Activated CD4-positive, alpha-beta T cell treated with anti-CD3 and anti-CD28 coated beads, Interleukin-2, amount 10 ng/mL, durations not matched to agents 24 days and 14 days (primary cell): ENCODE results near the gene TSPAN18. TPM values are rescaled to one million over a fixed set of nuclear protein-coding genes. Genes with fewer than 3 reads are reported as not detected.
A peak's percentile ranks its signal among the peaks of the same experiment; 100 is the strongest.

Experiments used
- DNase-seq: peaks from one replicate; pipeline ENCODE4 v3.0.0; 2022
- H3K27ac Mint-ChIP-seq: one replicate; pipeline ENCODE4 v1.8.0; 2022; ENCODE audit warnings: mild to moderate bottlenecking, mixed read lengths
- H3K27me3 Mint-ChIP-seq: one replicate; pipeline ENCODE4 v1.8.0; 2022; ENCODE audit warnings: mixed read lengths
- H3K36me3 Mint-ChIP-seq: one replicate; pipeline ENCODE4 v1.8.0; 2022; ENCODE audit warnings: low read depth, mild to moderate bottlenecking, mixed read lengths
- H3K4me1 Mint-ChIP-seq: one replicate; pipeline ENCODE4 v1.8.0; 2021; ENCODE audit warnings: mixed read lengths
- H3K4me3 Mint-ChIP-seq: one replicate; pipeline ENCODE4 v1.8.0; 2022; ENCODE audit warnings: mild to moderate bottlenecking, moderate library complexity, mixed read lengths
- H3K9me3 Mint-ChIP-seq: one replicate; pipeline ENCODE4 v1.8.0; 2021; ENCODE audit warnings: mixed read lengths
- intact Hi-C: fragments of 100-400 bp; cut with micrococcal nuclease; formaldehyde crosslinking; loops from one replicate; pipeline ENCODE4 v1.15.1; 2023
- total RNA-seq: library from RNA; stranded (reverse); gene quantifications from 2 replicates; pipeline ENCODE4 v1.2.3, GENCODE V29; 2022

TSPAN18 gene, protein sequence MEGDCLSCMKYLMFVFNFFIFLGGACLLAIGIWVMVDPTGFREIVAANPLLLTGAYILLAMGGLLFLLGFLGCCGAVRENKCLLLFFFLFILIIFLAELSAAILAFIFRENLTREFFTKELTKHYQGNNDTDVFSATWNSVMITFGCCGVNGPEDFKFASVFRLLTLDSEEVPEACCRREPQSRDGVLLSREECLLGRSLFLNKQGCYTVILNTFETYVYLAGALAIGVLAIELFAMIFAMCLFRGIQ
- 1.4 and 1.5 TPM in 2 replicates for total RNA-seq

DNA sequence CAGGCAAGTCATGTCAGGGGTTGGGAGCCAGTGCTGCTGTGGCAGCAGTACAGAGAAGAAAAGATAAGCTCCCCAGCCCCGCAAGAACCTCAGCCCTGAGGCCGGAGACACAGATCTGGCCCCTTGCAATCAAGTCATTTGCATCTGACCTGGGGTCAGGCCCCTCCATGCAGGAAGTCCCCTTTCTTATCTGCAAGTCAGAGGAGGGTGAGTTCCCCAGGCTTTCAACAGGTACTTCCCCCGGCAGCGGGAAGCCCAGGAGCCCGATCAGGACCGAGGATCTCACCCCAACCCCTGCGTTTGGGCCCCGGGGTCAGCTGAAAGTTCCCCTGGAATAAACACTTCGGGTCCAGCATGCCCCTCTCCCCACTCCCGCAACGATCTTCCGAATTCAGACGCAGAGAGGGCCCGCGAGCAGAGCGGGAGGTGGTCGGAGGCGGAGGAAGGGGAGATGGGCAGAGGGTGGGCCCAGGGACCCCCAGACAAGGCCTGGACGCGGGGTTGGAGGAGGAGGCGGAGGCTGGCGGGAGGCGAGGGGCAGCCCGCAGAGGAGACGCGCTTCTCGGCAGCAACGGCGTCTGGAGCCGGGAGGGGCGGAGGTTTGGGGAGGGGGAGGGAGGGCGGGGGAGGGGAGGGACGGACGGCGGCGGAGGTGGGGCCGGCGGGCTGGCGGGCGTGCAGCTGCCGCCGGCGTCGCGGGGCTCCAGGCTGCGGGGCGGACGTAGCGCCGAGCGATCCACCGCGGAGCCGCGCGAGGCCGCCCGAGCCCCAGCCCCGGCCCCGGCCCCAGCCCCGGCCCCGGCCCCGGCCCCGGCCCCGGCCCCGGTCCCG is at the start of gene TSPAN18:
TSPAN18 (plus strand) TSS at position 680 of the 831 bp plus-strand sequence. CDS start 179,455 bp downstream, outside the sequence.
- intact Hi-C loops: loop anchor here (1.0 to 10.0 kb wide), 5 partner anchors 51 to 185 kb away; partner anchors contain the start of gene CD82
- no peaks in the 10 kb centered on the region for H3K36me3 Mint-ChIP-seq
- H3K4me3 Mint-ChIP-seq: peak within 1 kb of the TSS; percentile 87
- DNase-seq: peak; percentile 76
- peaks cover 38% of the 10 kb centered on the region for H3K4me1 Mint-ChIP-seq
- H3K27ac Mint-ChIP-seq: peak within 1 kb of the TSS; percentile 76
- peaks cover 41% of the 10 kb centered on the region for H3K27me3 Mint-ChIP-seq
- H3K9me3 Mint-ChIP-seq: no peaks in the 10 kb centered on the region

DNA sequence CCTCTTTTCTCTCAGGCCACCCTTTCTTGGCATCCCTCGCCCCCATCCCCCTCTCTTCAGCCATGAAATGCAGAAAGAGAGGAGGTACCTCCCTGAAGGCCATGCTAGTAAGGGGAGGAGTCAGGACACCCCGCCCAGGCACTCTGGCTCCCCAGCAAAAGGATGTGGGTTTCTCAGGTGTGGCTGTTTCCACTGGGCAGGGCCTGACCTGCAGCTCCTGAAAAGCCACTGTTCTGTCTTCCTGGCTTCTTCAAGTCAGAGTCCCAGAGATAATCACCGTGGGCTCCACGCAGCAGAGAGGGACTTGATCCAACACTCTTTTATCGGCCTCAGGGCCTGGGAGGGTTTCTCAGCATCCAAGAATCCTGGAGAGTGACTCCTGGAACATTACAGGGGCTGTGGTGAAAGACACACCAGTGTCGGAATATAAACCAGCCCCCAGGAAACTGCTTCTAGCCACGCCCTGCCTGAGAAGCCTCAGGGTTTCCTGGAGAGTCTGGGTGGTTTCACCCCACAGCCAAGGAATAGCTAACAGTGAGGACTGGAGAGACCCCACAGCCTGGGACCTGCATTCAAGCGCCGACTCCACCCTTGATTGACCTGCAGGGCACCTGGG is 45.7 kb upstream of the TSPAN18 start:
- Mint-ChIP-seq H3K36me3 (no peaks in the 10 kb centered on the region), H3K9me3 (peaks cover 9% of the 10 kb centered on the region), H3K4me1 (peaks cover 43% of the 10 kb centered on the region), H3K27ac (peak overlapping the region; percentile 80), H3K4me3 (peak overlapping the region; percentile 79), H3K27me3 (peaks cover 3% of the 10 kb centered on the region)
- intact Hi-C loops: loop anchor here (10.0 kb wide), 1 partner anchor 46 kb away; no protein-coding TSS in a partner anchor
- DNase-seq: peak; percentile 94

DNA sequence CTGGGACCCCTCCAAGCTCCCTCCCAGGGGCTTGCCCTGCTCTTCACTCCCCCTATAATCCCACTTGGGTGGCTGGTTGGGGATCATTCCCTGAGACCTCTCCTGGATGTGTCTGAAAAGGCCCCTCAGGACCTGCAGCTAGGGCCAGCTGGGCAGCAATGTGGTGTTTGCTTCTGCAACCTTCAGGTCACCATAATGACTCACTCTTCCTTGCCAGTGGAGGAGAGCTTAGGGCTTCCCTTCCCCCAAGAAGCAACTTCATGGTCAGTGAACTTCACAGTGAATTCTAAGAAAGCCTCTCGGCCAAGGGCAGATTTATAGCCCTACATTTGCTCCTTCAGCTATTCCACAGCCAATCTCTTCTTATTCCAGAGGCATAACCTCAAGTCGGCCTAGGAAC is 45.1 kb upstream of the TSPAN18 start:
- H3K27ac Mint-ChIP-seq: peak overlapping the region; percentile 69
- peak overlapping the region; percentile 79 for H3K4me3 Mint-ChIP-seq
- no peaks in the 10 kb centered on the region for H3K36me3 Mint-ChIP-seq
- intact Hi-C loops: loop anchor here (10.0 kb wide), 1 partner anchor 47 kb away; no protein-coding TSS in a partner anchor
- H3K9me3 Mint-ChIP-seq: peaks cover 9% of the 10 kb centered on the region
- H3K27me3 Mint-ChIP-seq: peaks cover 3% of the 10 kb centered on the region
- no peak for DNase-seq
- H3K4me1 Mint-ChIP-seq: peaks cover 47% of the 10 kb centered on the region

DNA sequence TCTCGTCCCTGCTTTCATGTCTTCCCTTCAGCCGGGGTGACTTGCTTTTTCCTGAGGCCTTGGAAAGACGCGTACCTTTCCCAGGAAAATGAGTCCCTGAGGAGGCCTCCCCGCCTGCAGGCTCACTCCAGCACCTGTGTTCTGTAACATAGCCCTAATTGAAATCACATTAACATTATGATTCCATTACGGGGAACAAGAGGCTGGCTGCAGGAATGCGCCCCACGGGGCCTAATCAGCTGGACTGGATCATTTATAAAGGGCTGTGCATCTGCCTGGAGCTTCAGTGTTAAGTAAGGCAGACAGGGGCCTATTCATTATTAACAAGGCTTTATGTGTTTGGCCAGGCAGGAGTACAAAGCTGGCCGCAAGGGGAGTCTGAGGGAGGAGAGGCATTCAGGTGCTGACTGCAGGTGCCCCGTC is 41.9 kb upstream of the TSPAN18 start:
- H3K4me3 Mint-ChIP-seq: no peak overlapping the region
- H3K36me3 Mint-ChIP-seq: no peaks in the 10 kb centered on the region
- no peak for DNase-seq
- H3K27ac Mint-ChIP-seq: no peak overlapping the region
- H3K9me3 Mint-ChIP-seq: peaks cover 14% of the 10 kb centered on the region
- intact Hi-C loops: loop anchor here (10.0 kb wide), 1 partner anchor 50 kb away; no protein-coding TSS in a partner anchor
- no peaks in the 10 kb centered on the region for H3K27me3 Mint-ChIP-seq
- H3K4me1 Mint-ChIP-seq: peaks cover 51% of the 10 kb centered on the region

DNA sequence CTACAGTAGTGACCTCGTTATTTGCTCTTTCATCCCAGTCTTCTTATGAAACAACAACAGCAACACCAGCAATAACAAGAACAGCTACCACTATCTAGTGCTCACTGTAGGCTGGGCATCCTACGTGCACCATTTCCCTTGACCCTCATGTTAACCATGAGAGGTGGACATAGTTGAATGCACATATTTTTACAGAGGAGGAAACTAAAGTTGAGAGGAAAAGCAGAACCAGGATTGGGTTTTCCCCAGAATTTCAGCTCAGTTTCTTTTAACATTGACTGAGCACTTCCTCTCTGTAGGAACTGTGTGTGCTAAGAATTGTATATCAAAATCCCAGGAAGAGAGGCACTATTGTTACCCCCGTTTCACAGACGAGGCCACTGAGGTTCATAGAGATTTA is 39.4 kb upstream of the TSPAN18 start:
- H3K9me3 Mint-ChIP-seq: peaks cover 10% of the 10 kb centered on the region
- no peak overlapping the region for H3K27ac Mint-ChIP-seq
- peaks cover 28% of the 10 kb centered on the region for H3K4me1 Mint-ChIP-seq
- DNase-seq: no peak
- no peaks in the 10 kb centered on the region for H3K27me3 Mint-ChIP-seq
- intact Hi-C loops: loop anchor here (10.0 kb wide), 1 partner anchor 53 kb away; no protein-coding TSS in a partner anchor
- no peaks in the 10 kb centered on the region for H3K36me3 Mint-ChIP-seq
- no peak overlapping the region for H3K4me3 Mint-ChIP-seq

DNA sequence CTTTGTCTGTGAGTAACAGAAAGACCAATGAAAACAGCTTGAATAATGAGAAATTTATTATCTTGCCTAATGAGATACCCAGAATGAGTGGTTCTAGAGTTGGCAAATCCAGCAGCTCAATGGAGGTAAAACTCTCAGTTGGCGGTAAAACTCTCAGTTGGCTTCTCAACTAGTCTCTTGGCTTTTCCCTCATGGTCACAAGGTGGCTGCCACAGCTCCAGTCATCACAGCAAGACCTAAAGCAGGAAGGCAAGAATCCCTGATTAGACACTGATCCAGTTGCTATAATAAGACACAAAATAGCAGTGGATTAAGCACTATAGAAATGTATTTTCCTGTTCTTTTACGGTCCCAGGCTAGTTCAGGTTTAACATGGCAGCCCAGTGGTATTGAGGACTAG is 37.5 kb upstream of the TSPAN18 start:
- H3K27me3 Mint-ChIP-seq: no peaks in the 10 kb centered on the region
- H3K4me3 Mint-ChIP-seq: no peak overlapping the region
- no peaks in the 10 kb centered on the region for H3K36me3 Mint-ChIP-seq
- peaks cover 19% of the 10 kb centered on the region for H3K4me1 Mint-ChIP-seq
- H3K27ac Mint-ChIP-seq: no peak overlapping the region
- H3K9me3 Mint-ChIP-seq: peaks cover 5% of the 10 kb centered on the region
- intact Hi-C loops: loop anchor here (10.0 kb wide), 1 partner anchor 54 kb away; no protein-coding TSS in a partner anchor
- no peak for DNase-seq

DNA sequence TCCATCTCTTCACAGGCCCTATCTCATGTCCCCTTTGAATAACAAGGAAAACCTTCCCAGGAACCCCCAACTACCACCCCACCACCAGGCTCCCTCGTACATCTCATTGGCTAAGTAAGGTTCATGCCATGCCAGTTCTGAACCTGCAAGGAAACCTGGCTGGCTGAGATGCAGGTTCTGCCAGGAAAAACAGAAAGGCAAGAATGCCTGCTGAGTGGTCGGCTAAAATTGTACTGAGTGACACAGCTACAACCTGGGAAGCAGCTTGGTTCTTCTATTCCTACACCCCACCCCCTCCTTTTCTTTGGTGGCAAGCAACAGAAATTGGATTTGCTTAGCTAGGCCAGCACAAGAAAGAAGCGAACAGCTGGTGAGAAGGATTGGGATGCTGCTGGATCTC is 36.1 kb upstream of the TSPAN18 start:
- intact Hi-C loops: no loop called here
- H3K27ac Mint-ChIP-seq: no peak overlapping the region
- no peaks in the 10 kb centered on the region for H3K36me3 Mint-ChIP-seq
- no peak overlapping the region for H3K4me3 Mint-ChIP-seq
- DNase-seq: no peak
- peaks cover 5% of the 10 kb centered on the region for H3K9me3 Mint-ChIP-seq
- H3K27me3 Mint-ChIP-seq: no peaks in the 10 kb centered on the region
- peaks cover 22% of the 10 kb centered on the region for H3K4me1 Mint-ChIP-seq

DNA sequence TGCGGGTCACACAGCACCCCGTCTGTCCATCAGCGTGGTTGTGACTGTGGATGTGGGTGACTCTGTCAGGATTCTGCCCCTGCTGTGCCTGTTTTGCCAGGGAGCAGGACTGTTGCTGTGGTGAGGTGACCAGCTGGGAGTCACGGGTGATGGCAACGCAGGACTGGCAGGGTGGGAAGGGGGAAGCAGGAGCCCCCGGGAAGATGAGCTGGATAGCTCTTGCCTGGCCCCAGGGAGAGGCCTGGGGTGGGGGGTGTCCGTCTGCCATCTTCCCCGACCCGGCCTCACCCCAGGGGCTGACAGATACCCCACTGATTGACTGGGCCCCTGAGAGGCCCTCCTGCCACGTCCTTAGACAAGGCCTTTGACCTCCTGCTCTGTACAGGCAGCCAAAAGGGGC is 34.3 kb upstream of the TSPAN18 start:
- Mint-ChIP-seq H3K27me3 (no peaks in the 10 kb centered on the region), H3K36me3 (no peaks in the 10 kb centered on the region), H3K4me3 (no peak overlapping the region), H3K9me3 (peaks cover 5% of the 10 kb centered on the region), H3K4me1 (peaks cover 10% of the 10 kb centered on the region), H3K27ac (no peak overlapping the region)
- no peak for DNase-seq
- intact Hi-C loops: no loop called here

DNA sequence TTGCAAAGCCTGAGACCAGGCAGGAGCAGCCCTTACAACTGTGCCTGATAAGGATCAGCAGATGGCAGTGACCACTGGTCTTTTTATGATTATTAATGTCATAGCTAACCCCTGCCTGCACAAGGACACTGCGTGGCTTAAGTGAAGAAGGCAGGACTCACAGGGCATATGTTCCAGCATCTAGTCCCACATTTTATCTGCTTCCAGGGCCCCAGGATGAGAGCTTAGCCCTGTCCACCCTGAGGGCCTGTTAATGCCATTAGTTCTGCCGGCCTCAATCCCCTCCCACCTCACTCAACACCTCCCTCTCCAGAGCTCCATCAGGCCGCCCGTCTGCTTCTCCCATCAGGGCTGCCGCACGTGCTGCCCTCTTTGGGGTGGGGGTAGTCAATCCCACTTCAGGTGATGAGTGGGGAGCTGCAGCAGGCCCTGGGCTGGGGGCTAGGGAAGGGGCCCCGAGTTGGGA is 33.1 kb upstream of the TSPAN18 start:
- Mint-ChIP-seq H3K4me1 (peaks cover 3% of the 10 kb centered on the region), H3K27ac (no peak overlapping the region), H3K27me3 (no peaks in the 10 kb centered on the region), H3K4me3 (no peak overlapping the region), H3K36me3 (no peaks in the 10 kb centered on the region), H3K9me3 (peaks cover 5% of the 10 kb centered on the region)
- intact Hi-C loops: no loop called here
- no peak for DNase-seq

DNA sequence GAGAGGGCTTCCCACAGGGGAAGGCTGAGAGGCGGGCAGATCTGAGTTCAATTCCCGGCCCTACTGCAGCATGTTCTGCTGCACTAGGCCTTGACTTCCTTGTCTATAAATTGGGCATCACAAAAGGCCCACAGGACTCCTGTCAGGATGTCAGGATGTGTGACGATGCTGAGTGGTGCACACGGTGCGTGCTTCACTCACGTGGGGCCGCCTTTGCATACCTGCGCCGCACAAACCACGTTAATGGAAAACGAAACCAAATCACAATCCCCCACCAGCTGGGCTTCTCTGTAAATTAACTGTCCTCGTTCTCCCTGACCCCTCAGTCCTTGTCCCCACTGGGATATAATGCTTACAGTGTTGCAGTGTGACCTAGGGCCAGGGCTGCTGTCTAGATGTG is 32.3 kb upstream of the TSPAN18 start:
- H3K27me3 Mint-ChIP-seq: peaks cover 5% of the 10 kb centered on the region
- peaks cover 3% of the 10 kb centered on the region for H3K4me1 Mint-ChIP-seq
- no peak overlapping the region for H3K27ac Mint-ChIP-seq
- intact Hi-C loops: no loop called here
- H3K9me3 Mint-ChIP-seq: peaks cover 4% of the 10 kb centered on the region
- H3K36me3 Mint-ChIP-seq: no peaks in the 10 kb centered on the region
- no peak for DNase-seq
- H3K4me3 Mint-ChIP-seq: no peak overlapping the region

DNA sequence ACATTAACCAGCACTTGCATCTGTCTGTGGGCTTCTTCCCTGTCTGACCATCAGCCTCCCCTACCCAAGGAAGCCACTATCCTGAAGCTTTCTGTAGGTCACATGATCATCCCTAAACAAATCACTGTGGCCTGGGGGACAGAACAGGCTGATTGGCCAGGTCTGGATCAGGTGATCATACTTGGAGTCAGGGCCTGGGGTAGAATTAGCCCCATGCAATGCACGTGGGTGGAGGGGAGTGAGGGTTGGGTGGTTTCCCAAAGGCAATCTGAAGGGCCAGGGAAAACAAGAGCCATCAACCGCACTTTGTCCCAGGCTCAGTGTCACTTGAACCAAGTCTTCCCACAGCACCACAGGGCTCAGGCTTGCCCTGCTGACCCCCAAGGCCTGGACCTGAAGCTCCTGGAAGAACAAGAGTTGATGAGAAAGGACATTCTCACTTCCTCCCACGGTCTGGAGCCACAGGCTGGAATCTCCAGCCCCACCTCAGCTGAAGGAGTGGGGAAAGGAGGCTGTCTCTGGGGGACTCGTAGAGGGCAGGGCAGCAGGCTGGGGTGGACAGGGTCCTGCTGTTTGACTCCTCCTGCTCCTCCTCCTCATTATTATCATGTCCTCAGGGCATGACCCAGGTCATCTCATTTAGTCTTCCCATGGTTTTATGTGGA is 31.5 kb upstream of the TSPAN18 start:
- intact Hi-C loops: no loop called here
- no peak overlapping the region for H3K4me3 Mint-ChIP-seq
- peaks cover 3% of the 10 kb centered on the region for H3K4me1 Mint-ChIP-seq
- DNase-seq: no peak
- no peaks in the 10 kb centered on the region for H3K36me3 Mint-ChIP-seq
- no peak overlapping the region for H3K27ac Mint-ChIP-seq
- peaks cover 11% of the 10 kb centered on the region for H3K27me3 Mint-ChIP-seq
- no peaks in the 10 kb centered on the region for H3K9me3 Mint-ChIP-seq

DNA sequence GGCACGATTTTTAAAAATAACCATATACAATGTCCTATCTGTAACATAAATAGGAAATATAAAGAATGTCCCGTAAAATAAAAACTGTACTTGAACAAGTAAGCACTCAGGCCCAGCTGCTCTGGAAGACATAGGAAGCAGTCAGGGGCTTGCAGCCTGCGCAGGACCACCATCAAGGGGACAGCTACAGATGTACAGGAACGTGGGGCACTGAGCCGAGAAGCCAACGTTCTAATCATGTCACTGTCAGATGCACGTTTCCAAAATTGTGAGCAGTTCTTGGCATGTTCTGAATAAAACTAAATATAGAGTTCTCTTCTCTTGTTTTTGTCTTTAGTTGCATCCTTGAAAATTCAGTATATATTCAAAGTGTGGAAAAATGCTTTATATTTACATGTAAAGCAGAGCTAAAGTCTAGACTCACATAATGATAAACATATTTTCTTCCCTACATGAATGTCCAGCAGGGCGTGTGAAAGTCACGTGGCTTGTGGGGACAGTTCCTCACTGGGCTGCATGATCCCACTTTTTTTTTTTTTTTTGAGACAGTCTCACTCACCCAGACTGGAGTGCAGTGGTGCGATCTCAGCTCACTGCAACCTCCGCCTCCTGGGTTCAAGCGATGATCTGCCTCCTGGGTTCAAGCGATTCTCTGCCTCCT is 28.4 kb upstream of the TSPAN18 start:
- H3K27me3 Mint-ChIP-seq: peaks cover 17% of the 10 kb centered on the region
- no peak overlapping the region for H3K4me3 Mint-ChIP-seq
- intact Hi-C loops: no loop called here
- DNase-seq: no peak
- no peak overlapping the region for H3K27ac Mint-ChIP-seq
- H3K9me3 Mint-ChIP-seq: no peaks in the 10 kb centered on the region
- H3K4me1 Mint-ChIP-seq: peaks cover 3% of the 10 kb centered on the region
- H3K36me3 Mint-ChIP-seq: no peaks in the 10 kb centered on the region
